NCI-H2107 treated with DMSO at 0.1 percent for 48 hours (cell line): ENCODE measurements around the gene CHTOP.
"Not testable (repeated sequence)": the region's sequence is repeated elsewhere in the genome, so short reads cannot be mapped to it uniquely, and the experiment has no call there.

ENCODE experiments used
- DNase-seq: peaks from one replicate; lab custom pipeline; 2025; ENCODE audit not compliant: unreplicated experiment; lab: John Stamatoyannopoulos, UW

Gene CHTOP

DNA sequence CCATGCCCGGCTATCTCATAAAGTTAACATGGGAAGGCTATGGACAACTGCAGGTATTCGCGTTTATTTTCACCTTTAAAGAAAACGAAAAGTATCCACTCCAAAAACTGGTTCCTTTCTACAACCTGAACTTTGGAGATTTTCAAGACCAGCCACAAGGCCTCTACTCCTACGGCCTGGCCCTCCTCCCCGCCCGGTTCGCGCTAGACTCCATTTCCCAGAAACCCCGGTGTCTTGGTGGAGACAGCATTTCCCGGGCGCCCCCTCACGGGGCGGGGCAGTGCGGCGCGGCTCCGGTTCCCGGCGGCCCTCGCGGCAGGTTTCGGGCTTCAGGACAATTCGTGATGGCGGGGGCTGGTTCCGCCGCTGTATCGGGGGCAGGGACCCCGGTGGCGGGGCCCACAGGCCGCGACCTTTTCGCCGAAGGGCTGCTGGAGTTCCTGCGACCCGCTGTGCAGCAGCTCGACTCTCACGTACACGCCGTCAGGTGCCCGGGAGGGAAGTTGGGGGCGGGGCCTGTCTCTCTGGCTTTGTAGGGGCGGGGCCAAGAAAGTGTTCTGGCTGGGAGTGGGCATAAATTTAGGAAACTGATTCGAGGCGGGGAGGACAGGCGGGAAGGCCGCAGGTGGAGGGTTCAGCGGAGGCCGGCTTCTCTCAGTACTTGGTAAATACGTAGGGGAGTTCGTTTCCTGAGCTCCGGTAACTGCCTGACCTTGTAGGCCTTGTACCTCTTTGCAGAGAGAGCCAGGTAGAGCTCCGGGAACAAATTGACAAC is 24.7 kb downstream of the CHTOP start, which contains the start of gene SNAPIN:
SNAPIN (plus strand) TSS at position 304 of the 775 bp plus-strand sequence; CDS start at position 345, 41 bp downstream.
- peak; percentile 78 for DNase-seq

DNA sequence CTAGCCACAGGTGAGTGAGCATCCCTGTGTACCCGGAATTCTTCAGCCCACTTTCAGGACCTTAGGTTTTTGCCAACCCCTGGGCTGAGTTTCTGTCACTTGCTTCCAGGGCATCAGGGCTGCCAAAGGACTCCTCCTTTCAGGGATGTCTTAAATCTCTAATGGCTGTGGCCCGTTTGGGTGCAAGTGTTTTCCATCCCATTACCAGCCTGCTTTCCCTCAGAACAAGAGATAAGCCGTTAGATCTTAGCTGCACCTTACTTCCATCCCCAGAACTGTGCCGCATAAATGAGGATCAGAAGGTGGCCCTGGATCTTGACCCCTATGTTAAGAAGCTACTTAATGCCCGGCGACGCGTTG is 25.3 kb downstream of the CHTOP start:
- no peak for DNase-seq

DNA sequence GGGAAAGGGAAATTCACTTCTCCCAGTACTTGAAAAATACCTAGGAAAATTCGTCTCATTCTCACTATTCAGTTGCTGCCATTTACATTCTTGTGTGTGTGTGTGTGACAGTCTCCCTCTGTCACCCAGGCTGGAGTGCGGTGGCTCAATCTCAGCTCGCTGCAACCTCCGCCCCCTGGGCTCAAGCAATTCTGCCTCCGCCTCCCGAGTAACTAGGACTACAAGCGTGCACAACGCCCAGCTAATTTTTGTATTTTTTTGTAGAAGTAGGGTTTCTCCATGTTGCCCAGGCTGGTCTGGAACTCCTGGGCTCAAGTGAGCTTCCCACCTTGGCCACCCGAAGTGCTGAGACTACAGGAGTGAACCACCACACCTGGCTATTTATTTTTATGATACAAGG is 25.8 kb downstream of the CHTOP start:
- DNase-seq: no peak

DNA sequence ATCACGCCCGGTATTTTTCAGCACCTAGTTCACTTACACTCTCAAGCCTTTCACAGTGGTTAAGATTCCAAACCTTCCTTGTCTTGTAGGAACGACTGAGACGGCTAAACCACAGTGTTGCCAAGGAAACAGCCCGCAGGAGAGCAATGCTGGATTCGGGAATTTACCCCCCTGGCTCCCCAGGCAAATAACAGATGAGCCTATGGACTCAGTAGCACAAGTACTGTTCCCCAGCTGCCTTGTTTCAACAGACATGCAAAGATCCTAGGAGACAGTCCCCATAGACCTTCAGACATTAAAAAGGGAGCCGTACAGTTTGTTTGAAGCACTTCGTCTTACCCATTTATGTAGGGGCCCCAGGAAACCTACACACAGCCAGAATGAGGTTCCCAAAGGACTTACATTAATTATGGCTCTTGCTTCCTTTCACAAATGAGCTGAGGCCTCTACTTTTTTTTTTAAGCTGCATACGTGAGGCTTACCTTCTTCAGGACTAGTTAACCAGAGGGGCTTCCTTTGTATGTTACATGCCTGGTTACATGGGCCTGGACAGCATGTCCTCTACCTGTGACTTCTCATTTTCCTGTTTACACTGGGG is 27.3 kb downstream of the CHTOP start:
- no peak for DNase-seq

DNA sequence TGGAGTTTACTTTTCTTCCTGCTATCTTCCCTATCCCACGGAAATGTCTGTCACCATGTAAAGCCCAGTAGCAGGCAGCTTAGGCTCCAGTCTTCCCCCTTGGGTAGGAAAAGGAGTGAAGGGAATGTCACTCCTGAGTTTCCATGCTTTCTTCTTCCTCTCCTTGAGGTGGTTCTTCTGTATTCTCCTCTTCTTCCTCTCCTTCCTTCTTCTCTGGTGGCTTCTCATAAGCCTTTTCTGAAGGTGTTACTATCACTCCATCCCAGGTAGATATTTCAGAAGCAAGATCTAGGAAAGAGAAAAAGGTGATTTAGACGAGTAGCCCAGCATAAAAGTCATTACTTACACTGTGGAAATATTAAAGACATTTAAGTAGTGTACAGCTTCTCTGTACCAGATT is 28.4 kb downstream of the CHTOP start:
- DNase-seq: no peak

DNA sequence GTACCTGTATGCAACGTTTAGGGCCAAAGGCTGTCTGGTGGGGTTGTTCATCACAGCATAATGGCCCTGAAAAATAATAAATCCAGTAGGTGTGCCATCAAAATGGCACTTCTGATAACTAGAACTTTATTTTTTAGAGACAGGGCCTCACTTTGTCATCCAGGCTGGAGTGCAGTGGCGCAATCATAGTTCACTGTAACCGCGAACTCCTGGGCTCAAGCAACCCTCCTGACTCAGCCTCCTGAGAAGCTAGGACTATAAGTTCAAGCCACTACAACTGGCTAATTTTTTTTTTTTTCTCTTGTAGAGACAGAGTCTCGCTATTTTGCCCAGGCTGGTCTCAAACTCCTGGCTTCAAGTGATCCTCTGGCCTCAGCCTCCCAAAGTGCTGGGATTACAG is 29.3 kb downstream of the CHTOP start:
- no peak for DNase-seq

DNA sequence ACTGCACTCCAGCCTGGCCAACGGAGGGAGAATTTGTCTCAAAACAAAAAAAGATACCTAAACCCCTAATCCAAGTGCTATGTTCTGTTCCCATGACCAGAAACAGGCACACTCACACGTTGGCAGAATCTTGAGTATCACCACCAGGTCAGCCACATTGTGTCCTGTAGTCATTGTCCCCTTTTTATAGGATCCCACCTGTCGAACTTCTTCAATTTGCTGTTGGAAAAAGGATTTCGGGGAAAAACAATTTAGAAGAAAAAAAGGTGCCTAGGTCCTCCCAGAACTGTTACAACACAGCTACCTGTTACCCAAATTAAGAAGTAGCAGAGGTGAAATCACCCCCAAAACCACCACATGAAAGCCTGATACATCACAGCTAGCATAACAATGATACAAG is 33.6 kb downstream of the CHTOP start:
- no peak for DNase-seq

DNA sequence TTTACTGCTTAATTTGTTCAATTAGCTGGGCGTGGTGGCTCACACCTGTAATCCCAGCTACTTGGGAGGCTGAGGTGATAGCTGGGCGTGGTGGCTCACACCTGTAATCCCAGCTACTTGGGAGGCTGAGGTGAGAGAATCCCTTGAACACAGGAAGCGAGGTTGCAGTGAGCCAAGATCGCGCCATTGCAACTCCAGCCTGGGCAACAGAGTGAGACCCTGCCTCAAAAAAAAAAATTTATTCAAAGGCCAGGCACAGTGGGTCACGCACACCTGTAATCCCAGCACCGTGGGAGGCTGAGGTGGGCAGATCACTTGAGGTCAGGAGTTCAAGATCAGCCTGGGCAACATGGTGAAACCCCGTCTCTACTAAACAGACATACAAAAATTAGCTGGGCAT is 34.8 kb downstream of the CHTOP start:
- DNase-seq: not testable (repeated sequence)

DNA sequence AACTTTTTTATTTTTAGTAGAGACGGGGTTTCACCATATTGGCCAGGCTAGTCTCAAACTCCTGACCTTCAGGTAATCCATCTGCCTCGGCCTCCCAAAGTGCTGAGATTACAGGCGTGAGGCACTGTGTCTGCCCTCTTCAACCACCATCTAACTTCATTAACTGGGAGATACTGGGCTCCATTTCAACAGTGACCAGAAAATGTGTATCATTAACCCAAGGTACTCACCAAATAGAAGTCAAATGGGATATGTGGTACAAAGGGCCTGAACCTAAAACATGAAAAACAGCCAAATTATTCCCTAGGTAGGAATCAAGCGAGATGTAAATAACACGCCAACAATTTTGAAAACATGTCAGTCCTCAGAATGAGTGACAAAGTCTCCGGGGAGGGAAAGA is 35.7 kb downstream of the CHTOP start:
- DNase-seq: no peak

DNA sequence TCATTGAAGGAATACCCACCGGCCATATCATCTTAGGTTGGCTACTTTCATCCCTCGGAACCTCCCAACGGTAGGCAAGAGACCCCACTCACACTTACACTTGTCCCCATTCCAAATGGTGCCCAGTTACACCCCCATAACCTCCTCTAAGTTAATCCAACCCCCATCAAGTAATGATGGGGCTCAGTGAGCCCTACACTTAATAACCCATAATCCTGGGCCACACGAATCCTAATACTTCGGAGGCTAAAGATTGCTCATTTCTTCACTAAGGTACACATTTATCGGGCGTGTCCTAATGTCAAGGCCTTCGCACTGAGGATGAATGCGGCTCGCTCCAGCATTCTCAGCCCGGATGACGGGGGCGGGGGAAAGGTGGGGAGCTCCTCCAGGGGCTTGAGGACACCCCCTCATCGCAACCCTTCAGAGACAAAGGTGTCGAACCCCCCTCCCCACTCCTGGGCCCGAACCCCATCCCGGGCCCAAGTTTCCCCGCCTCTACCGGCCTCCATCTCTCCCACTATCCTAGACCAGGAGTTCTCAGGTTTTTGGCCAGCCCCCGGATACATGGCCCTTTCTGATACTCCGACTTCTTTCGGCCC is 36.5 kb downstream of the CHTOP start:
- no peak for DNase-seq

DNA sequence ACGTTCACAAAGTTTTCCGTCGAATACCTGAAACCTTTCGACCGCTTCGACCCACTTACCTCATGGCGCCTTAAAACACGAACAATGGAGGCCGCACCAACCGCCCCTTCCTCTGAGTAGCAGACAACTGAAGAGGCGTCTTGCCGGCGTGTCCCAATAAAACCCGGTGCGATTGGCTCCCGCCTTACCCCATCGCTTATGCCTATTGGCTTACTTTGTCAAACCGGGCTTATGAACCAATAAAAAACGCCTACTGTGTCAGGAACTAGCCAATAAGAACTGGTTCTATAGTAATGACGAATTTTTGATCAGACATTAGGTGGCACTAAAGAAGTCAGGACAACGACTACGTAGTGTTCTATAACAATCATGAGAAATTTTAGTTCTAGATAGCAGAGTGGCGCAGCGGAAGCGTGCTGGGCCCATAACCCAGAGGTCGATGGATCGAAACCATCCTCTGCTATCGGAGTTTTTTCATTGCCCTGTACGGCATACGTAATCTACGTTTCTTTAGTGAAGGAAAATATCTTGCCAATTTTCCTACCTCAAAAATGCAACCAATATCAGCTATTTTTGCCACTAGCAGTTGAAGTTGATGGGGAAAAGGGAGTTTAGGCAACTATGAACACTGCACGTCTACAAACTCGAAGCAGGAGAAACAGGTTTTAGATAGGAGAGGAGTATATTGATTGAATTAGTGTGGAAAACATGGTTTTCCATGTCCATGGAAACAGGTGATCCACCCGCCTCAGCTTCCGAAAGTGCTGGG is 37.2 kb downstream of the CHTOP start, which contains the start of gene ILF2:
ILF2 (minus strand) TSS at position 135 of the 769 bp plus-strand sequence; CDS start at position 64, 71 bp downstream.
- peak; percentile 99 for DNase-seq

DNA sequence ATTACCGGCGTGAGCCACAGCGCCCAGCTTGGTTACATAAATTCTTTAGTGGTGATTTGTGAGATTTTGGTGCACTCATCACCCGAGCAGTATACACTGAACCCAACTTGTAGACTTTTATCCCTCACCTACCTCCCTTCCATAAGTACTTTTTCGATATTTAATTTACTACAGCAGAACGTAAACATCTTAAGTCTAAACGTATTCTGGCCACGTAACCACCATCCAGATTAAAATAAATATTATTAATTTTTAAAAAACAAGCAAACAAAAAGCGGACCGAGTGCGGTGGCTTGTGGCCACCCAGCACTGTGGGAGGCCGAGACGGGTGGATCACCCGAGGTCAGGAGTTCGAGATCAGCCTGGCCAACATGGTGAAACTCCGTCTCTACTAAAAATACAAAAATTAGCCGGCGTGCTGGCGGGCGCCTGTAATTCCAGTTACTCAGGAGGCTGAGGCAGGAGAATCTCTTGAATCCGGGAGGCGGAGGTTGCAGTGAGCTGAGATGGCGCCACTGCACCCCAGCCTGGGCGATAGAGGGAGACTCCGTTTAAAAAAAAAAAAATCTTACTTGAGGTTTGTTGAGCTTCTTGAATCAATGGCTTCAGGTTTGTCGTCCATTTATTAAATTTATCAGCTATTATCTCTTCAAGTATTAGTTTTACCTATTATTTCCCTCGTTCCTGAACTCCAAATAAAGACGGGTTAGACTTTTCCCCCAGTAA is 37.9 kb downstream of the CHTOP start:
- peak; percentile 87 for DNase-seq

DNA sequence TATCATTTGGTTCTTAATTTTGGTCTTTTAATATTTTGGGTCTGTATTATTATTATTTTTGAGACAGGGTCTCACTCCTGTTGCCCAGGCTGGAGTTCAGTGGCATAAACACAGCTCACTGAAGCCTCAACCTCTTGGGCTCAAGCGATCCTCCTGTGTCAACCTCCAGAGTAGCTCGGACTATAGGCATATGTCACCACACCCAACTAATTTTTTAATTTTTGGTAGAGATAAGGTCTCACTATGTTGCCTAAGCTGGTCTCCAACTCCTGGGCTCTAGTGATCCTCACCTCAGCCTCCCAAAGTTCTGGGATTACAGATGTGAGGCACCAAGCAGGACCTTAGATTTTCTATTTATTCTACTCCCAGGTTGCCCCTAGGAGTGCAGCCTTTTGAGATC is 39.6 kb downstream of the CHTOP start:
- no peak for DNase-seq

DNA sequence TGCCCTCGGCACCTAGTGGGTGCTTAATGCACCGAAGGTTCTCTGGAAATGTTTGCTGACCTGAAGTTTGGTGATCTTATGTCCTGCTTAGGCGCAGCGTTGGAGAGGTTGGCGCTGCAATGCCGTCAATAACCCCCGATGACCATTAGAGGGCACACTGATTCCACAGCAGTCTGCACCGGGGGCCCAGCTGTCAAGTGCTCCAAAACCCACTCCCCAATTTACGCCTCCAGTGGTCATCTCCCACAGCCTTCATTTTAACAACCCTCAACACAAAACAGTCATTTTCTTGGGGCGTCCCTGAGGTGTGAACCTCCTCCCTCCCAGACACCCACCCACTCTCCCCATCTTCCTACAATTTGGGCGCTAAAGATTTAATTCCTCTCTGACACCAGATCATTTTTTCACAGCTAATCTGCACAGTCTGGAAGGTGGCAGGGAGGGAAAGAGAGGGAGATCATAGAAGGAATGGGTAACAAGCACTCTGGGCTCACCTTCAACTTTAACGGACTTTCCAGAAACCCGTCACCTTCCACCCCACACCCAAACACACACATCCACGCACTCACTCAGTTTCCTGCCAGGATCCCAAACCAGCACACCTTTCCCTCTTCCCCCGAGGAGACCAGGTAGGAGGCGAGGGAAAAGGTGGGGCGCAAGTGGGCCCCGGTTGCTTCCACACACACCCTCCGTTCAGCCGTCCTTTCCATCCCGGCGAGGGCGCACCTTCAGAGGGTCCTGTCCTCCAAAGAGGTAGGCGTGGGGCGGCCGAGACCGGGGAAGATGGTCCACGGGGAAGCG is 44.1 kb downstream of the CHTOP start:
- DNase-seq: peak; percentile 36

DNA sequence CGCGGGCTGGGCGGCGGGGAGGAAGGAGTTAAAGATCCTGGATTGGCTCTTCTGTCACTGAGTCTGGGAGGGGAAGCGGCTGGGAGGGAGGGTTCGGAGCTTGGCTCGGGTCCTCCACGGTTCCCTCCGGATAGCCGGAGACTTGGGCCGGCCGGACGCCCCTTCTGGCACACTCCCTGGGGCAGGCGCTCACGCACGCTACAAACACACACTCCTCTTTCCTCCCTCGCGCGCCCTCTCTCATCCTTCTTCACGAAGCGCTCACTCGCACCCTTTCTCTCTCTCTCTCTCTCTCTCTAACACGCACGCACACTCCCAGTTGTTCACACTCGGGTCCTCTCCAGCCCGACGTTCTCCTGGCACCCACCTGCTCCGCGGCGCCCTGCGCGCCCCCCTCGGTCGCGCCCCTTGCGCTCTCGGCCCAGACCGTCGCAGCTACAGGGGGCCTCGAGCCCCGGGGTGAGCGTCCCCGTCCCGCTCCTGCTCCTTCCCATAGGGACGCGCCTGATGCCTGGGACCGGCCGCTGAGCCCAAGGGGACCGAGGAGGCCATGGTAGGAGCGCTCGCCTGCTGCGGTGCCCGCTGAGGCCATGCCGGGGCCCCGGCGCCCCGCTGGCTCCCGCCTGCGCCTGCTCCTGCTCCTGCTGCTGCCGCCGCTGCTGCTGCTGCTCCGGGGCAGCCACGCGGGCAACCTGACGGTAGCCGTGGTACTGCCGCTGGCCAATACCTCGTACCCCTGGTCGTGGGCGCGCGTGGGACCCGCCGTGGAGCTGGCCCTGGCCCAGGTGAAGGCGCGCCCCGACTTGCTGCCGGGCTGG is 44.9 kb downstream of the CHTOP start, which contains the start of gene NPR1:
NPR1 (plus strand) TSS at position 170 of the 818 bp plus-strand sequence; CDS start at position 591, 421 bp downstream.
- DNase-seq: no peak

DNA sequence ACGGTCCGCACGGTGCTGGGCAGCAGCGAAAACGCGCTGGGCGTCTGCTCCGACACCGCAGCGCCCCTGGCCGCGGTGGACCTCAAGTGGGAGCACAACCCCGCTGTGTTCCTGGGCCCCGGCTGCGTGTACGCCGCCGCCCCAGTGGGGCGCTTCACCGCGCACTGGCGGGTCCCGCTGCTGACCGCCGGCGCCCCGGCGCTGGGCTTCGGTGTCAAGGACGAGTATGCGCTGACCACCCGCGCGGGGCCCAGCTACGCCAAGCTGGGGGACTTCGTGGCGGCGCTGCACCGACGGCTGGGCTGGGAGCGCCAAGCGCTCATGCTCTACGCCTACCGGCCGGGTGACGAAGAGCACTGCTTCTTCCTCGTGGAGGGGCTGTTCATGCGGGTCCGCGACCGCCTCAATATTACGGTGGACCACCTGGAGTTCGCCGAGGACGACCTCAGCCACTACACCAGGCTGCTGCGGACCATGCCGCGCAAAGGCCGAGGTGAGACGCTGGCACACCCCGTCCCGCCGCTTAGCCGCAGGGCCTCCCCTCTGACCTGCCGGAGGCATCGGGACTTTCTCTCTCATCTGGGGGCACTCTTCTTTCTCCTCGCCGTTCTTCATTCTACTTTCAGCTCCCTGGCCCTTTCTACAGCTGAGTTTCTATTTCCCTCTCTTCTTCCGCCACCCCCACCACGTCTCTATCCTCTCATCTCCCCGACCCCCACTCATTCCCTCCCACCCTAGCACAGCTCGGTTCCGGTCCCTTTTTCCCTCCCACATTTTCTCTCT is 45.7 kb downstream of the CHTOP start:
- DNase-seq: no peak

DNA sequence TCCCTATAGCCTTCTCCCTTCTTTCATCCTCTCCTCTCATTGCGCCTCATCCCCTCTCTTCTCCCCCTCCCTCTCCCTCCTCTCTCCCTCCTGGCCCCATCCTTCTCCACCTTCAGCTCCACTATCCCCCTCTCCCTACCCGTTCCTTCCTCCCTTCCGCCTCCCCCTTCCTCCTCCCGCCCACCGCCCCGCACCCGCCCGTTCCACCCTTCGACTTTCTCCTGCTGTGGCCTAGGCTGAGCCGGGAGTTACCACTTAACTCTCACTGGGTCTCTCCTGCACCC is 46.2 kb downstream of the CHTOP start:
- DNase-seq: no peak

DNA sequence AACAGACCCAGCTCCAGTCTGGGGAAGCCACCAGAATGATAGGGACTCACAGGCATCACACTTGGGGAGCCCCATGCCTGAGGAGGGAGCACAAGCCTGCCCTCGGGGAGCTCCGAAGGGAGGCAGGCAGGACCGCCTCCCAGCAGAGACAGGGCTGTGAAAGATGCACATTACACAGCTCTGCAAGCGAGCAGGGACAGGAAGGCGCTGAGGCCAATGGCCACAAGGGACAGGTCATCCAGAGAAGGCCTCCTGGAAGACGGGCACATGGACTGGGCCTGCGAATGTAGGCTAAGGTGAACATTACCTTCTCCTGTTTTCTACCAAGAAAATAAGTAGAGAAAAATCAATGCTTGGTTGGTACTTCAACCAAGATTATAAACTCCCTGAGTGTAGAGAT is 48.9 kb downstream of the CHTOP start:
- no peak for DNase-seq

DNA sequence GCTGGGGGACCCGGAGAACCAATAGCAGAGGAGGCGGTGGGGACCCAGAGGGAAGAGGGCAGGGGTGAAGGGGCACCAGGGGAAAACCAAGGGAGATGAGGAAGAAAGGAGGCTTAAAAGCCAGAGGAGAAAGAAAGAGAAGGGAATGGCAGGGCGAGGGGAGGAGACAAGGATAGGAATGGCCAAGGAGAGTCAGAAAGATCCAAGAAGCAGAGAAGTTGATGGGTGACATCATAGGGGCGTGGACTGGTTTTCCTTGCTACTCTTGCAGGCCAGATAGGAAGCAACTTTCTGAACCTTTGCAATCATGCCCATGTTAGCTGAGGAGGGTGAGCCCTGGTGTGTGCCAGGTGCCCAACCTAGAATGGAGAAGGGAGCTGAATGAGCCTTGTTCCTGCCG is 50.0 kb downstream of the CHTOP start:
- no peak for DNase-seq
